Esophagus muscularis mucosa (tissue), 3 donors: ENCODE measurements around the gene OSBPL2.

Source experiments
- CTCF ChIP-seq, 3 experiments: fragments of 200-600 bp in 2 of 3; fragments of 450-650 bp in 1 of 3; sonication (generic) in 2 of 3; IDR thresholded peaks; one replicate each; pipeline ENCODE4 v1.5.1; 2017 to 2019; ENCODE audit warnings: antibody characterized with exemption in 3 of 3, mild to moderate bottlenecking in 2 of 3, moderate library complexity in 1 of 3
- POLR2AphosphoS5 ChIP-seq, 2 donors: sonication (generic); formaldehyde crosslinking; IDR thresholded peaks; one replicate each; pipeline ENCODE4 v1.6.1; 2017; ENCODE audit warnings: antibody characterized with exemption in 2 of 2

GRCh38 chr20:62217913-62218773 is 20.2 kb upstream of the OSBPL2 start:
- TF ChIP-seq CTCF (IDR thresholded peaks at IDR 0.05) (no peak), POLR2AphosphoS5 (IDR thresholded peaks at IDR 0.05) (no peak)
